ENCODE data around the gene C2. TPM values are rescaled to one million over a fixed set of nuclear protein-coding genes. Genes with fewer than 3 reads are reported as not detected.

The C2 gene
- total RNA-seq, 4 donors from 2014 or later, result 2.5 to 6.2 (median 4.4) TPM

DNA sequence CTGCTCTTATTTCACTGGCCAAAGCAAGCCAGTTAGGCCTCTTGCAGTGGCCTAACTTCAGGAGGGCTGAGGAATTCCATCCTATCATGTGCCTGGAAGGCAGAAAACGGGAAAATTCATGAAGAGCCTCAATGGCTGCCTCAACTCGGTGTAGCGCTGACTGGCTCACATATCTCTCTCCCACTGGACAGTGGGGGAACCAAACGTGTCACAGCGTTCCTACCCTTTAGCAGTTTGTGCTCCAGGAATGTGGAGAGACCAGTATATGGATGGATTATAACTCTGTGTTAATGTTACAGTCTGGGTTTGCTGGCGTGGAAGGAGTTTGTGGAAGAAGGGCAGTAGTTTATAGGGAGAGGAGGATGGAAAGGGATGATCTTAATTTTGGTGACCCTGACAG, 11.8 kb upstream of the C2 start:
- intact Hi-C loops (cut with DNase I), result no loop called here
- WGBS, 2 donors, result 77% methylated on average over 6 of the region's 6 CpGs
- Histone ChIP-seq H3K27ac (no peak overlapping the region), H3K9me3 (no peaks in the 10 kb centered on the region), H3K4me3 (replicated peaks in 1 of 3) (no peak overlapping the region), H3K27me3 (no peaks in the 10 kb centered on the region), H3K36me3 (no peaks in the 10 kb centered on the region), H3K4me1 (no peaks in the 10 kb centered on the region)
- DNase-seq, result no peak
- TF ChIP-seq POLR2A (IDR thresholded peaks at IDR 0.05) (no peak), CTCF (IDR thresholded peaks at IDR 0.05) (no peak)

- no peak for TF ChIP-seq POLR2A (IDR thresholded peaks at IDR 0.05)
- Histone ChIP-seq H3K4me3 (replicated peaks in 1 of 3) (no peak overlapping the region), H3K27me3 (no peaks in the 10 kb centered on the region), H3K36me3 (no peaks in the 10 kb centered on the region), H3K27ac (no peak overlapping the region), H3K4me1 (no peaks in the 10 kb centered on the region), H3K9me3 (no peaks in the 10 kb centered on the region)
- no peak for DNase-seq
- intact Hi-C loops (cut with DNase I), result no loop called here
- WGBS, 2 donors, result 84 to 88% methylated on average over 8 of the region's 8 CpGs
These were observed 9.3 kb upstream of the C2 start for GRCh38 chr6:31918069-31918720.

DNA sequence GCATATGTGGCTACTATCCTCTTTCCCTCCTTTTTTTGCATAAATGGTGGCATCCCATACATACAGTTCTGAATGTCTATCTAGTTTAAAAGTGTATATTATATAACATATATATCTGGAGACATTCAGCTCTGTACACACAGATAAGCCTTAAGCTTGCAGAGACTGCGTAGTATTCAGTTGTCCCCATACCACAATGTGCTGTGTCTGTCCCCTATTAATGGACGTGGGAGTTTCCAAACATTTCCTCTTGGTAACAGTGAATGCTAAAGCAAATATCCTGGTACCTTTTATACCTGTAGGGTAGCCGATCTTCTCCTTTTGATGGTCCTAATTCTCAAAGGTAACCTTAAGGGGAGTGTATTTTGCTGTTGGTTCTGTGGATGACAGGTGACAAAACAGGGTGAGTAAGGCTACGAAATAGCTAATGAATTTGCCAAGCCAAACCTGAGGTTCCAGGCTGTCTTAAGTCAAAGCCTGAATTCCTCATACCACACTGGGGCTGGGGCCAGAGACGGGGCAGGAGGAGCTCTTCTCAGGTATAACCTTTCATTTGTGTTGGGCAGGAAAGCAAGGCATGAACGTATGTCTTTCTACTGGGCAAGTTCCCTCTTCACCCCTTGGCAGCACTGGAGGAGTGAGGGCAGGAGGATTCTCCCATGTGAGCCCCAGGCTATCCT, 7.8 kb upstream of the C2 start:
- TF ChIP-seq POLR2A (IDR thresholded peaks at IDR 0.05) (no peak), CTCF (IDR thresholded peaks at IDR 0.05) (no peak)
- 78 to 79% methylated on average over 6 of the region's 6 CpGs for WGBS, 2 donors
- no peak for DNase-seq
- H3K27me3 ChIP-seq, result no peaks in the 10 kb centered on the region
- H3K27ac ChIP-seq, result no peak overlapping the region
- no peaks in the 10 kb centered on the region for H3K4me1 ChIP-seq
- intact Hi-C loops (cut with DNase I), result no loop called here
- no peaks in the 10 kb centered on the region for H3K9me3 ChIP-seq
- H3K4me3 ChIP-seq (replicated peaks in 1 of 3), result no peak overlapping the region
- no peaks in the 10 kb centered on the region for H3K36me3 ChIP-seq

GRCh38 chr6:31920811-31921210, 6.7 kb upstream of the C2 start:
- Histone ChIP-seq H3K4me3 (replicated peaks in 1 of 3) (no peak overlapping the region), H3K27me3 (no peaks in the 10 kb centered on the region), H3K36me3 (no peaks in the 10 kb centered on the region), H3K27ac (no peak overlapping the region), H3K9me3 (no peaks in the 10 kb centered on the region), H3K4me1 (no peaks in the 10 kb centered on the region)
- intact Hi-C loops (cut with DNase I), result no loop called here
- DNase-seq, result no peak
- TF ChIP-seq POLR2A (IDR thresholded peaks at IDR 0.05) (no peak), CTCF (IDR thresholded peaks at IDR 0.05) (no peak)
- 64 to 84% methylated on average over 1 to 2 of the region's 2 CpGs for WGBS, 2 donors

DNA sequence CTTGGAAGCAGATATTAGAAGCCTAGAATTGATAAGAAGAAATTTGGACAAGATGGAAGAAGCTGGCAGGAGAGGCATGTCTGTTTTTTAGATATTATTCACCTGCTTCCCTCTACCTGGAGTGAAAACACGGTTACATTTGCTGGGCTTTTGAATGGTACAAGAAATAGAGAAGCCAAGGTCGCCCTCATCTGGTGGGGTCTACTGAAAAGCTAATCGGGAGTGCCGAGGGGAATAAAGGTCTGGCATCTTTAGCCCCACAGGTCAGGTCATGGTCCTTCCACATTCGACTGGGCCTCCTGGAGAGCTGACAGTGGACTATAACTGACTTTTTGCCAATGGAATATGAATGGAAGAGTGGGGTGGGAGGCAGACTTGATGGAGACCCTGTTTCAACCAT, 4.6 kb upstream of the C2 start:
- Histone ChIP-seq H3K4me3 (replicated peaks in 1 of 3) (no peak overlapping the region), H3K27me3 (no peaks in the 10 kb centered on the region), H3K4me1 (no peaks in the 10 kb centered on the region), H3K27ac (no peak overlapping the region), H3K9me3 (no peaks in the 10 kb centered on the region), H3K36me3 (no peaks in the 10 kb centered on the region)
- intact Hi-C loops (cut with DNase I), result no loop called here
- TF ChIP-seq POLR2A (IDR thresholded peaks at IDR 0.05), result no peak
- TF ChIP-seq CTCF (IDR thresholded peaks at IDR 0.05), result peak in 2 of 6 experiments; percentile 17 to 19
- peak; percentile 32 to 38 for DNase-seq
- WGBS, 2 donors, result 13 to 20% methylated on average over 5 of the region's 5 CpGs
